Lung (tissue), 12 donors: Measurements from ENCODE around the gene DZIP1. TPM values are rescaled to one million over a fixed set of nuclear protein-coding genes. Genes with fewer than 3 reads are reported as not detected.

Experiments
- ATAC-seq: fragments of 200-7000 bp; cut with Tn5 transposase; one replicate; pipeline ENCODE4 v1.9.1; 2020; ENCODE audit warnings: moderate number of reproducible peaks; ENCODE audit not compliant: insufficient read depth, low FRiP score
- DNase-seq, 3 donors: peaks; one replicate each; pipeline ENCODE4 v3.0.0-alpha.2; 2013 to 2017
- H3K27ac ChIP-seq, 2 donors: one replicate each; pipeline ENCODE4 v1.5.1; 2013; ENCODE audit warnings: mild to moderate bottlenecking in 2 of 2, moderate library complexity in 2 of 2, control low read depth in 1 of 2, inconsistent platforms in 1 of 2, low read depth in 1 of 2, low read length in 1 of 2
- H3K27me3 ChIP-seq, 3 donors: one replicate each; pipeline ENCODE4 v1.5.1; 2013; ENCODE audit warnings: low read length in 2 of 3; ENCODE audit not compliant: control insufficient read depth in 3 of 3, insufficient read depth in 3 of 3
- H3K36me3 ChIP-seq, 4 donors: one replicate each; pipeline ENCODE4 v1.5.1; 2013; ENCODE audit warnings: low read length in 4 of 4, mild to moderate bottlenecking in 1 of 4, moderate library complexity in 1 of 4; ENCODE audit not compliant: control insufficient read depth in 4 of 4, insufficient read depth in 4 of 4
- H3K4me1 ChIP-seq, 5 donors: one replicate each; pipeline ENCODE4 v1.5.1; 2013; ENCODE audit warnings: low read length in 5 of 5, mild to moderate bottlenecking in 2 of 5, moderate library complexity in 1 of 5; ENCODE audit not compliant: control insufficient read depth in 5 of 5, insufficient read depth in 5 of 5
- H3K4me3 ChIP-seq: one replicate; pipeline ENCODE4 v1.5.1; 2013; ENCODE audit warnings: mild to moderate bottlenecking, control low read depth, moderate library complexity
- H3K9ac ChIP-seq, 2 donors: one replicate each; pipeline ENCODE4 v1.5.1; 2013; ENCODE audit warnings: low read length in 2 of 2, control low read depth in 1 of 2; ENCODE audit not compliant: insufficient read depth in 1 of 2
- H3K9me3 ChIP-seq, 4 donors: one replicate each; pipeline ENCODE4 v1.5.1; 2013; ENCODE audit warnings: low read length in 3 of 4, mild to moderate bottlenecking in 1 of 4, moderate library complexity in 1 of 4; ENCODE audit not compliant: control insufficient read depth in 4 of 4, insufficient read depth in 3 of 4
- WGBS, 2 donors: extraction: QIAGEN DNeasy Blood & Tissue Kit; methylation state at CpG; one replicate each; pipeline ENCODE4 v1.1.7; 2013; 5-methylcytosine and 5-hydroxymethylcytosine counted together
- polyA plus RNA-seq, 2 donors: library from polyadenylated mRNA; stranded (reverse); fragments of 200-250 nt; gene quantifications; one replicate each; pipeline ENCODE4 v1.2.1, GENCODE V29; 2013
- total RNA-seq, 2 donors: library from RNA; depleted of rRNA in 1 of 2; stranded (reverse); fragments of >200 nt in 1 of 2; gene quantifications; one replicate each; pipeline ENCODE4 v1.2.1, GENCODE V29; 2014 to 2021
- TF ChIP-seq, protein P1 (sequence below): IDR thresholded peaks from 2 replicates; pipeline ENCODE4 v1.5.1; 2012; ENCODE audit warnings: mild to moderate bottlenecking; ENCODE audit errors: control extremely low read depth, extremely low read depth
- donor health status: control.
- donor health status: control.
- donor health status: Bipolar disorder and iron deficiency.
- donor health status: healthy.
- donor health status: DM: yes; HTN: yes; CAD: no.

The DZIP1 gene
- total and polyA plus RNA-seq, 4 donors = 3.9 to 26.4 (median 7.7) TPM

DNA sequence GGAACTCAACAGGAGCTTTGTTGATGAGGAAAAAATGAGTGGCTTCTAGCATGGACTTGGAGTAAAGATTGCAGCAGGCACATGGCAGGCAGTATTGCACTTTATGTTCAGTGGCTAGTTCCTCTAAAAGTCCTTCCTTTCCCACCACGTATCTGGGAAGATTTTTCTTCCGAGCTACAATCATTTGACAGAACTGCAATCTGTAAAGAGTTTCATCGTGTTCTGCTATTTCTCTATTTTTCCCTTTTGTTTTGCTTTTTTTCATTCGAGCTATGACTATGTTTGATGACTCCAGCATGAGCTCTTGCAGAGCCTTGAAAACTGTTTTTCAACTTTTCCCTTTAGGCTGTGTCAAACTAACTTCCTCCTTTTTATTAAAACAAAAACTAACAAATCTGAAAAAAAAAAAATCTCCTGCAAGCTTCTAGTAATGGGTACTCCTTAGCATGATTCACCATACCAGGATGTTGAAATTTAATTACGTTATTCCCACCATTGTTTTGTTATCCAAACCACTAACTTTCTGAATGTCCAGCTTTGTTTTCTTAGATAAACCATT, 79.7 kb downstream of the DZIP1 start:
- Histone ChIP-seq H3K4me3 (no peak overlapping the region), H3K27me3 (no peaks in the 10 kb centered on the region), H3K36me3 (no peaks in the 10 kb centered on the region), H3K9me3 (no peaks in the 10 kb centered on the region), H3K27ac (no peak overlapping the region), H3K9ac (no peak overlapping the region), H3K4me1 (peaks cover 0 to 5% (median 0%) of the 10 kb centered on the region in 5 donors)
- TF ChIP-seq, protein P1, sequence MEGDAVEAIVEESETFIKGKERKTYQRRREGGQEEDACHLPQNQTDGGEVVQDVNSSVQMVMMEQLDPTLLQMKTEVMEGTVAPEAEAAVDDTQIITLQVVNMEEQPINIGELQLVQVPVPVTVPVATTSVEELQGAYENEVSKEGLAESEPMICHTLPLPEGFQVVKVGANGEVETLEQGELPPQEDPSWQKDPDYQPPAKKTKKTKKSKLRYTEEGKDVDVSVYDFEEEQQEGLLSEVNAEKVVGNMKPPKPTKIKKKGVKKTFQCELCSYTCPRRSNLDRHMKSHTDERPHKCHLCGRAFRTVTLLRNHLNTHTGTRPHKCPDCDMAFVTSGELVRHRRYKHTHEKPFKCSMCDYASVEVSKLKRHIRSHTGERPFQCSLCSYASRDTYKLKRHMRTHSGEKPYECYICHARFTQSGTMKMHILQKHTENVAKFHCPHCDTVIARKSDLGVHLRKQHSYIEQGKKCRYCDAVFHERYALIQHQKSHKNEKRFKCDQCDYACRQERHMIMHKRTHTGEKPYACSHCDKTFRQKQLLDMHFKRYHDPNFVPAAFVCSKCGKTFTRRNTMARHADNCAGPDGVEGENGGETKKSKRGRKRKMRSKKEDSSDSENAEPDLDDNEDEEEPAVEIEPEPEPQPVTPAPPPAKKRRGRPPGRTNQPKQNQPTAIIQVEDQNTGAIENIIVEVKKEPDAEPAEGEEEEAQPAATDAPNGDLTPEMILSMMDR = no peak
- no peak for DNase-seq
- WGBS, 2 donors = 26 to 36% methylated on average over 5 of the region's 5 CpGs
- no peak for ATAC-seq

DNA sequence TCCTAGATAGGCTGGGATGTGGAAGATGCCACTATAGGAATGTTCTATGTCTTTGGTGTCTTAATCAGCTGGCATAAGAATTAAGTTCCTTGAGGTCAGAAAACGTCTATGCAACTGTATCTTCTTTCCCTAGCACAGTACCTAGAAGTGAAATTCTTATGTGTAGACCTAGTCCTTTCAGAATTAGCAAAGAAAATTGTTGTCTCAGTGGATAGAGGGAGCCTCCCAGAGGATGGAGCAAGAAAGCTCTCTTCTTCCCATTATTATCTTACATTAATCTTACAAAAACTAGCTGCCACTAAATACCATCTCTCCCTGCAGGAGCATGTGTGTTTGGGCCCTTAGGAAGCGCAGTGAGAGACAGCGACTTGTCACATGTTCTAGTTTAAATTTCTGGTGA, 80.4 kb downstream of the DZIP1 start:
- no peaks in the 10 kb centered on the region for H3K27me3 ChIP-seq
- DNase-seq (no peak), ATAC-seq (no peak)
- TF ChIP-seq, protein P1 = no peak
- H3K27ac ChIP-seq = no peak overlapping the region
- no peak overlapping the region for H3K9ac ChIP-seq
- no peaks in the 10 kb centered on the region for H3K36me3 ChIP-seq
- no peaks in the 10 kb centered on the region for H3K9me3 ChIP-seq
- WGBS, 2 donors = 76 to 77% methylated on average over 3 of the region's 3 CpGs
- H3K4me3 ChIP-seq = no peak overlapping the region
- peaks cover 0 to 5% (median 0%) of the 10 kb centered on the region in 5 donors for H3K4me1 ChIP-seq

DNA sequence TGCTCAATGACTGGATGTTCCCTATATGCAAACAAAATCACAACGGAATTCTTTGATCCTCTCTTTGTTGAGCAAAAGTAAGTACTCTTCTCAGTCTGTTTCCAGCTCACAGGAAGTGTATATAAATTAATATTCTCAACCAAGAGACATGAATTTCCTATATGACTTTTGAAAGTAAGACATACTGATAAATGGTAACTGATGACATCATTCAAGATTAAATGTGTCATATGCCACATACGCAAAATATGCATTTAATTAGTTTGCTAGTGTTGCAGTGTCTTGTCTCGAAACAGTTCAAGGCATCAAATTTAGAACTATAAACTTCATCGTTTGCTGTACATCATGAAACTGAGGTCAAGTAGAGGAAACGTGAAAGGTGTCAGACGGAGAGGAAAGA, 84.1 kb downstream of the DZIP1 start:
- Histone ChIP-seq H3K27me3 (peaks cover 0 to 6% (median 0%) of the 10 kb centered on the region in 3 donors), H3K36me3 (no peaks in the 10 kb centered on the region), H3K9ac (no peak overlapping the region), H3K9me3 (no peaks in the 10 kb centered on the region), H3K27ac (no peak overlapping the region), H3K4me3 (no peak overlapping the region), H3K4me1 (peaks cover 0 to 5% (median 0%) of the 10 kb centered on the region in 5 donors)
- WGBS, 2 donors = 81 to 86% methylated on average over 6 of the region's 6 CpGs
- DNase-seq (no peak), ATAC-seq (no peak)
- TF ChIP-seq, protein P1 = no peak

DNA sequence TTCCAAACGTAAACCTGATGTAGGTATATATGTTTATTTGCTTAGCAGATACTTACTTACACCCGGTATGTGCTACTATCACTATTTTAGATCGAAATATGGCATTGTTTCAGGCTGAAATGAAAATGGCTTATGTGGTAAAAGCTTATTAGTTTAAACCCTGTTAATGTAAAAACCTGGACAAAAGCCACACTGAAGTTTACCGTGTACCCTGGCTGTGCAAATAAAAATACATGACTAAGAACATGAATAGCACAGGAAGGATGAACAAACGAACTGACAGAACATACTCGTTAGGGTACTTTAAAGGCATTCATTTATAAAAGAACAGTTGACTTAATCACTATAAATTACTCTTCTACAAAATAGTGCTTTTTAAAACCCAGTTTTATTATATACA, 85.4 kb downstream of the DZIP1 start:
- Histone ChIP-seq H3K4me1 (peaks cover 0 to 5% (median 0%) of the 10 kb centered on the region in 5 donors), H3K9ac (no peak overlapping the region), H3K9me3 (no peaks in the 10 kb centered on the region), H3K36me3 (no peaks in the 10 kb centered on the region), H3K27me3 (peaks cover 0 to 9% (median 3%) of the 10 kb centered on the region in 3 donors), H3K27ac (no peak overlapping the region), H3K4me3 (no peak overlapping the region)
- 62 to 78% methylated on average over 6 of the region's 6 CpGs for WGBS, 2 donors
- no peak for DNase-seq
- ATAC-seq = no peak
- TF ChIP-seq, protein P1 = no peak
